Stimulated activated CD8-positive, alpha-beta memory T cell treated with anti-CD3 and anti-CD28 coated beads, Interleukin-2, amount 100 ng/mL, for 48 hours (primary cell): ENCODE measurements around the gene TMEM220.
"Not testable (repeated sequence)": the region's sequence is repeated elsewhere in the genome, so short reads cannot be mapped to it uniquely, and the experiment has no call there.

ENCODE experiments used
- DNase-seq, 2 donors: peaks; one replicate each; pipeline ENCODE4 v3.0.0-alpha.2; 2020; ENCODE audit warnings: low read depth in 2 of 2

TMEM220 gene

DNA sequence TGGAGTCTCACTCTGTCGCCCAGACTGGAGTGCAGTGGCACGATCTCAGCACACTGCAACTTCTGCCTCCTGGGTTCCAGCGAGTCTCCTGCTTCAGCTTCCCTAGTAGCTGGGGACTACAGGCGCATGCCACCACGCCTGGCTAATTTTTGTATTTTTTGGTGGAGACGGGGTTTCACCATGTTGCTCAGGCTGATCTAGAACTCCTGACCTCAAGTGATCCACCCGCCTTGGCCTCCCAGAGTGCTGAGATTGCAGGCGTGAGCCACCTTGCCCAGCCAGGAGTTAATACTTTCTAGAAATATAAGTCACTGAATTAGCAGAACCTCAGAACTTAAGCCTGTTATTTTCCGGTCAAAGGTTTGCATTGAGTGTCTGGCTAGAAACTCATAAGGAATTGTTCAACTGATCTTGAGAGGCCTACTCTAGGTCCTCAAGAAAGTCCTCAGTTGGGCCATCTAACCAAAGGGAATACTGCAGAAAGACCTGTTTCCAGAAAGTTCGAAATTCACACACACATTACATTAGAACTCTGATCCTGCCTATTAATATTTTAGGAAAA is 1.4 kb downstream of the TMEM220 start:
- no peak for DNase-seq

DNA sequence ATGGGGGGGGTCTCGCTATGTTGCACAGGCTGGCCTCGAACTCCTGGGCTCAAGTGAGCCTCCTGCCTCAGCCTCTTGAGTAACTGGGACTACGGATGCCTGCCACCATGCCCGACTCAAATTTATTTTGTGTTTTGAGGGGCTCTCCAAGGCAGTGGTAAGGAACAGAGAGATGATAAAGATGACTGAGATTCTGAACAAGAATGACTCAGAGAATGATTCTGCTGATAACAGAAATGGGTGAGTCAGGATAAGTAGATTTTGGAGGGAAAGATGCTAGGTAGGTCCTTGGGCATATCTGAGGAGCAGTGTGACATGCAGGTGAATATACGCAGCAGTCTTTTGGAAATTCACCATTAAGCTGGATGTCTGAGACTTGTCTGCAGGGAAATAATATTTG is 2.6 kb downstream of the TMEM220 start:
- DNase-seq: no peak

DNA sequence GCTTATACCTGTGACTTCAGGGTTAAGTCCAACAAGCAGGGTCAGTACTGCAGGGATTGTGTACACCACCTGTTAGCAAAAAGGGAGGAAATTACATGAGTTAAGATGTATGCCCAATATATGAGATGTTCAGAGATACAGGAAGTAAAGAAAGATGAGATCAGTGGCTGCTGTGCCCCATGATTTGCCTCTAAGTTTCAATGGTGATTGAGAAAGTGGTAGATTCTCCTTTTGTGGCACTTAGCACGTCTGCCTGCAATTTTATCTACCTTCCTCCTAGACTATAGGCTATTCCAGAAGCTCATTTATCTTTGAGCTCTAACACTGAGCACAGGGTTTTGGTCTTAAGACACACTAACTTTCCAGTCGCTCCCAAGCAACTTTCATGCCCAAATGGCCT is 3.6 kb downstream of the TMEM220 start:
- DNase-seq: no peak

DNA sequence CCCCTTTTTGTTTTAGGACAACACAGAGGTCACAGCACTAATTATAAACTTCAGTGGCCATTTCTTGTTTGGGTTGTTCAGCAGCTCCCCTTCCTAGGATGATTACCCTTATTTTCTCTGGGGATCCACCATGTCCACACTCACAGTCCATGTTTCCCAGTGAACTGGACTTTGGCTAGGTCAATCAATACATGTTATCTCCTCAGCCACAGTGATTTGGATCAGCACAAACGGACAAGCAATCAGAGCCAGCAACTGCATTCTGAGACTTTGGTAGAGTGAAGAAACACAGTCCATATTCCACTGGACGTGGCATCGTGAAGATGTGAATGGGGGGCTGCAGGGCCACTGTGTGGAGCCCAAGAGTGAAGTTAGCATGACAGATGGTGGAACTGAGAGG is 4.6 kb downstream of the TMEM220 start:
- DNase-seq: no peak

DNA sequence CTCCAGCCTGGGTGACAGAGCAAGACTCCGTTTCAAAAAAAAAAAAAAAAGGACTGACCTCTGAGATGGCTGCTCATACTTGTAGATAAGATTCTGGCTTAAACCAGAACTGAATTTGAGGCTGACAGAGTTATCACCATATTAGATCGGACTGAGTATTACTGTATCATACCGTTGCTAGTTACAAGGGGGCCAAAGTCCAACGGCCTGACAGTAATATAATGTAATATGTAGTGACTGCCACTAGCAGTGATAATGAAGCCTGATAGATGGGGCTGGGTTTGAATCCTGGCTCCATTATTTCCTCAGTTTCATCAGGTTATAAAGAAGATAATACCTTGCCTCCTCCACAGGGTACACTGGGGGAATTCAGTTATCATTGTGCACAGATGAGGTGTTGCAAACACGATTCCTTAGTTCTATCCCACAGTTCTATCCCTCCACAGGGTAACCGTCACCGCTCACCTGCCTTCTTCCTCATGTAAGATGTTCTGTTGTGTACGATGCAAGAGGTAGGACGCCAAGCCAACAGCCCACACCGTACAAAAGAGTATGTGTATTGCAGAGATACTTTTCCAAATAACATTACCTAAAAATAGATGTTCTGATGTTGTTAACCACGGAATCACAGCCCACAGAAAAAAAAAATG is 5.2 kb downstream of the TMEM220 start:
- no peak for DNase-seq

DNA sequence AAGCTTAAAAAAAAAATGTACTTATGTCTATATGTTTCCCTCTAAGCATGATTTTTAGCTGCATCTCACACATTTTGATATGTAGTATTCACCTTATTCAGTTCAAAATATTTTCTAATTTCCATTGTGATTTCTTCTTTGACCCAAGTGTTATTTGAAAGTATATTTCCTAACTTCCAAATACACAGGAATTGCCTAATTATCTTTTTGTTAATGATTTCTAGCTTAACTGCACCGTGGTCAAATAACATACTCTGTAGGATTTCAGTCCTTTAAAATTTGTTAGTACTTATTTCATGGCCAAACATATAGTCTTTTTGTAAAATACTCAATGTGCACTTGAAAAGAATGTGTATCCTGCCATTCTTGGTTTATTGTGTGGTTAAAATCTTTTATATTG is 11.3 kb downstream of the TMEM220 start:
- DNase-seq: no peak

DNA sequence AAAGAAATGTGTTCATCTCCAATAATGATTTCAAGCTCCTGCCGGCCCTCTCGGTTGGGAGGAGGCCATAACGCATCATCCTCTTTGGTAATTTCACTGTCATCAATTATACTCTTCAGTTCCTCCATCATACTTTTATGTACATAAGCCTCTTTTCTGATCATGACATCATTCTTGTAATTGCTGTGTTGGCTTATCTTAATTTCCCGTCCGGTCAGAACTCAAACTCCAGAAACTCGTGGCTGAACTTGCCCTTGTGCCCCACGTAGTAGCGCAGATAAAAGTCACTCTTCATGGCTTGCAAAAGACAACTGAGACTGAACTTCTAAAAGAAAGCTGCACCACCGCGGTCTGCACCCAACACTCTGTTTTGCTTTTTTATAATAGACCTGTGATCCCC is 13.6 kb downstream of the TMEM220 start:
- DNase-seq: no peak

DNA sequence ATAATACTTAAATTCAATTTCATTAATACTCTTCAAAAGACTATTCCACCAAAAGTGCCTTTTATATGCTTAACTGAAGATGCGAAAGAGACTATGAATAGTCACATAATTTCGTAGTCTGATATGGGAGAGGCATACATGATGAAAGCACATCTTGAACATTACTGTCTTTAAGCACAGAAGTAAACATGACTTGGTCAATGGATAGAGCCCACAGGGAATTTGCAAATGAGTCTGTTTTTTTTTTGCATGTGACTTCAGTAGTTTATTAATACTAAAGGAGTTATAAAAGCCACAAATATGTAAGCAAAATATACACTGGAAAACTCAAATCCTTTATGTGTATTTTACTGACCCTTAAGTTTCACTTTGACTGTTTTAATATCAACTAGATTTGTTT is 16.5 kb downstream of the TMEM220 start:
- DNase-seq: no peak

DNA sequence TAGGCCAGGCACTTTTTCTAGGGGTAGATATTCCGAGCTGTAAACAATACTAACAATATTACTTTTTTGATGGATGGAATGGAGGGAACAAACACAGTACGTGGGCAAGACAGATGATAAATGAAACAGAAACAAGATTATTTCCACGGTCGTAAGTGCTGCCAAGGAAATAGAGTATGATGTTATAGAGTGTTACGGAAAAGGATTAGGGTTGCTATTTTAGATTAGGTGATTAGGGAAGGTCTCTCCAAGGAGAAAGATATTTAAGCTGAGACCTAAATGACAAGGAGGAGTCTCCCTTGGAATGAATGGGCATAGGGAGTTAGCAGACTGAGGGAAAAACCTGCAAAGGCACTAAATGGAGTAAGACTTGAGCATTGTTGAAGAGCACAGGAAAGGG is 24.1 kb downstream of the TMEM220 start:
- DNase-seq: no peak

DNA sequence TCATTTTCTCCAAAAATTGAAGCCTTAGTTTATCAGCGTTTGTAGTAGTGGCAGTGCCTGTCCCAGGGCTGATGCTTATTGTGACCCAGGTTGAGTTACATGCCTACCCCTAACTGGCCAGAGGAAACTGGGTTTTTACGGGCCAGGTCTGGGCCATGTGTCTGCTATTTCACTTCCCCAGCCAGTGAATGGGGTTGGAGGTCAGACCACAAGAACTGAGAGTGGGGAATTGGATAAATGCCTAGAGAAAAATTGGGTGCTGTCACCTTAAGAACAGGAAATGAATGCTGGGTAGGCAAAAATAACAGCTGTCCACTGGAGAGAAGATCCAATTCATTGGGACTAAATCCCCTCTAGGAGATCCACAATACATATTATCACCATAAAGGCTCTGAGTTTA is 27.2 kb downstream of the TMEM220 start:
- DNase-seq: no peak

DNA sequence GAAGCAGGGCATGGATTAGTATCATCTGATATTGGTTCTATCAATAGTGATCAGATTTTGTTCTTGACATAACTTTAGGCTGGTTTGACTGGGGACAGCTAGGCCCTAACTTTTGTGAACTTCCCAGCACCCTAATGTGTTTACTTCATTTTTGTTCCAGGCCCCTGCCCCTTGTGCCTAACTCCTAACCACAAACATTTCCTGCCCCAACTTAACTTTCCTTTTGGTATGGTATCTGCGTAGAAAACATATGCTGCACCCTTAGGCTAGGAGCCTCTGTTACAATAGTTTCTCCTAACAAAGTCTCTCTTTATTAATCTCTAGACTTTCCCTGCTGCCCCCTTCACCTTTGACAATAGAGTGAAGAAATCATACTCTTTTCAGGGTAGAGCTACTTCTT is 30.0 kb downstream of the TMEM220 start:
- DNase-seq: no peak

DNA sequence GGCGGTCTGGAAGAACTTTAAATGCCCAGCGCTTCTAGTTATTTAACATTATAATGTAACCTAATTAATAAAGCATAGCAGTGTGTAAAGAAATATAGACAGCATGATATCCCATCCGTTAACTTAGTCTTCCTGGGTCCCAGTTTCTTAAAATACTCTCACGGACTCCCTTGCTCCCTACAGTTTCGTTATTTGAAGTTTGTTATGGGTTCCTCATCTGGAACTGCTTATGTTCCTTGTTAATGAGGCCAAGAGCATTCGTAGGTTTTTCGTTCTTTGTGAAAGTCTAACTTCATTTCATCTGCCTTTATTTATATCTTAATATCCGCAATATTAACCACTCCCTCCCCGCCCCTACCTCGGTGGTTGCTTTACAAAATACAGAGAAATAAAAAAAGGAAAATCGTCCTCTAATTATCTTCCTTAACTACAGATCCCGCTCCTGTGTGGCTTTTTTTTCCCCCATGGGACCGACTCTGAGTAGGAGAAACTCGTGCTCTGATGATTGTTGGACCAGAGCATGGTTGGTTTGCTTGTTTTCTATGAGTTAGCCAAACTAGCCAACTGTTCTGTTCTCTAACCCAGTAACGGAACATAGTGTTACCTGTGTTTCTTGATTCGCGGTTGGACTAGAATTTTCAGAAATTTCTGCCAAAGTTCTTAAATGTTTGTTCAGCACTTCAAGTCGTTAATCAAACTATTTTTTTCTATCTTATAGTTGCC is 31.6 kb downstream of the TMEM220 start:
- DNase-seq: no peak

DNA sequence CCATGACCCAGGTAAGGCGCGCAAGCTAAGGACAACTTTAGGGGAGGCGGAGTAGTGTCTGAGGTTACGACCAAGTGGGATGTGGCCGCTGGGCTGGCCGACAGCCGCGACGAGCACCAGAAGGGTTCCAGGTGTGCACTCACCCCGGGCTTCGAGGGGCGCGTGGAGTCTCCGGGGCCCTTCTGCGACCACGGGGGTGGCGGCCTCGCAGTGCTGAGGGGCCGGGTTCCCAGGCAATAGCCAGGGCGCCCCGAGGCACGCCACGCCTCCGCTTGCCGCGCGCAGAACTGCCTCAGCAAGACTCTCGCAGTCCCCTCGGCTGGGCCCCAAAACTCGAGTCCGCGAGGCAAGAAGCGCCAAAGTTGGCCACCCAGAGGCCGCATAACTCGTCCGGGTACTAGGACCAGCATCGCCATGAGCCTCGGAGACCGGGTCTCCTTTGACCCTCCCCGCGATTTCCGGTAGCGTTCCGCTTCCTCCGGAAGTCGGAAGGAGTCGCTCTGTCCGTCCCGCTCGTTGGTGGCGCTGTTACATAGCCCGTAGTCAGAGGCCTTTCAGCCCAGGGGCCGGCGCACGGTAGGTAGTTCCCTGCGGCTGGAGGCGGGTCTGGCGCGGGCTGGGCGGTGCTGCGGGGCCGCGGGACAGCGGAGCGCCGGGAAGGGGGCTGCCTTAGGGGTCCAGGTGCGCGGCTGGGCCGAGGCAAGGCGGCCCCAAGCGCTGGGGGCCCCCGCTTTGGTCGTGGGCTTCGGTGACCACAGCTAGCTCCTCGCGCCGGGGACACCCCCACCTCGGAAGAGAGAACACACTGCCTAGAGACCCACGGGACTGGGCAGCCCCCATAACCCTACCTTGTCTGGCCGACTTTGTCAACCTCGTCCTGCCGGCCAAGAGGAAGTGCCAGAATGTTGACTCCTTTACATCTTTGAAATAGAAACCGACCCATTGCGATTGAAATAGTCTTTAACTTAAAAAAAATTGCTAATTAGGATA is 32.4 kb downstream of the TMEM220 start, which contains the start of the genes ADPRM and SCO1:
Gene ADPRM (plus strand): TSS at position 503 of the 990 bp plus-strand sequence. CDS start 7,333 bp downstream, outside the sequence.
Gene SCO1 (minus strand): TSS at position 442 of the 990 bp plus-strand sequence. CDS start 26 bp downstream, at position 416.
- DNase-seq: peak; percentile 83 to 89

DNA sequence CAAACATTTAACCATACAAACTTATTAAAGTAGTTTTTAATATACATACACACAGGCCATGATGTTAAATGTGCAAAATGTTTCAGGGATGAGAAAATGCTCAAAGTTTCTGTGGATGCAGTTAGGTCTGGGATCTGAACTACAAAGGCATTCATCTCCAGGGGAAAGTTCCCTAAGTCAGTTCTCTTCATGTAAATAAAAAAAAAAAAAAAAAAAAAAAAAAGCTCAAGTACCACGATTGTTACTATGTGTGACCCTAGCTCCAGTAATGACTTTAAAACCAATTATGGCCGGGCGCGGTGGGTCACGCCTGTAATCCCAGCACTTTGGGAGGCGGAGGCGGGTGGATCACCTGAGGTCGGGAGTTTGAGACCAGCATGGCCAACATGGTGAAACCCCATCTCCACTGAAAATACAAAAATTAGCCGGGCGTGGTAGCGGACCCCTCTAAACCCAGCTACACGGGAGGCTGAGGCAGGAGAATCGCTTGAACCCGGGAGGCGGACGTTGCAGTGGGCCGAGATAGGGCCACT is 33.9 kb downstream of the TMEM220 start:
- not testable (repeated sequence) for DNase-seq

DNA sequence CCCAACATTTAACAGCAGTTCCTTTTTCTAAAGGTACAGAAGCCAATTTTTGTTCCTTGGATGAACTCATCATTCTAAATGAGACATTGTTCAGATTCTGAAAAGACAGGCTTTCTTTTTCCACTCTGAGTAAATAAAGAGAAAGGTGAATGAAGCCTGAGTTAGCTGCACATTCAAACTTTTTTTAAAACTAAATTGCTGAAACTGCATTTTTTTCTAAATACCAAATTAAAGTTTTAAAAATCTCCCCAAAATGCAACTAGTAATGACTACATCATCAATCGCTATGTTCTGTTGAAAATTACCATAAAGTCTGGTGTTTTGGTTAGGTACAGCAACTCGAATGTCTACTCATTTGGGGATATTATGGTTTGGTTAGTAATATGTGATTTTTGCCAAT is 42.3 kb downstream of the TMEM220 start:
- DNase-seq: no peak

DNA sequence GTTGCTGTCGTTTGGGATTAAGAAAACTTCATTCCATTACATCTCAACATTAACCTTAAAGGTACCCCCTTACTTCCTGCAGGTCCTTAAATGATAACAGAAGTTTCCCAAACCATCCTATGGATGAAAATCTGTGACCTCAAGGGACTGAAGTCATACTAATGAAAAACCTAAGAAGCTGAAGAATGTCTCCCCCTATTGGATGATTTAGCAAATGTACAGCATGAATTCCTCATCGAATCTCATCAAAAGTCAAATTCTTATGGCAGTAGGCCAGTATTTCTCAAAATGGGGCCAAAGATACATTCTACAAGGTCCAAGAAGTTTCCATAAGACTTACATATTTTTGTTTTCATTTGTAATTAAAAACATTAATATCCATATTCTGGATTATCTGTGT is 46.0 kb downstream of the TMEM220 start:
- DNase-seq: no peak

DNA sequence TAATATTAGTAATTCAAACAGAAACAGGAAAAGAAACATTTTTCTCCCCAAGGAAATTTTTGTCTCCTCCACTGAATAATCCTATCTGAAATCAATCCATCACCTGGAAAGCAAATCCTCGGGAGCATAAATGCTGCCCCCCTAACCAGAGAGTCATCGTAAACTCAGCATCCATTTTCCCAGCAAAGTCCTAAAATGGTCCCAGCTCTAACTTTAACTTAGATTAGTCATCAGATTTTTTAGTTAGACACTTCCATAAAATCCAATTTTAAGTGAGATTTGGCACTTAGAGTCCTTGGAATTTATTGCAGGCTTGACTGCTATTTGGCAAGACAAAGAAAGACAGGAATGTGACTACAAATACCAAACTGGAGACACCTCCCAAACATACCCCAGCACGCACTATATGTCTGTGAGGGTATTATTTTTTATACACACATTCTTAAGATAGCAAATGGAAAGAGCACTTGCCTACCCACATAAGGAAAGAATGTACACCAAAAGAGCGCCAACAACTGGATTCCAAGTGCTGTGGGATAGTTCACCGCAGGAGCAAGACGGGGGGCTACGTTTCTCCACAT is 47.9 kb downstream of the TMEM220 start:
- DNase-seq: no peak

DNA sequence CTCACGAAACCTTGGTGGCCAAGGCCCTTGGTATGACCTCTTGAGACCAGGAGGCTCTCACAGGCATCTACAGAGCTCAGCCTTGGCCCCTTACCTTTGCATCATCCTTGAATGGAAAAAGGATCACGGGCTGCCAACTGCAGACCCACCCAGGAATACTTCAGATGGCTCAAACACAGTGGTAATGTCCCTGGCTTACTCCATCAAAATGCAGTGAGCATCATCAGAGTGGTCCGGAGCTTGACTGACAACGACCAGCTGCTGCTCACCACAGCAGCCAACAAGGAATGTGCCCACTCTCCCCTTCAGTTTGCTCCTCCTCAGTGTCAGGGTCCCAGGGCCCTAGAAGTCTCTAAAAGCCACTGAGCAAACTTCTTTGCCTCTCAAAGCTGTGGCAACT is 55.1 kb downstream of the TMEM220 start:
- no peak for DNase-seq

DNA sequence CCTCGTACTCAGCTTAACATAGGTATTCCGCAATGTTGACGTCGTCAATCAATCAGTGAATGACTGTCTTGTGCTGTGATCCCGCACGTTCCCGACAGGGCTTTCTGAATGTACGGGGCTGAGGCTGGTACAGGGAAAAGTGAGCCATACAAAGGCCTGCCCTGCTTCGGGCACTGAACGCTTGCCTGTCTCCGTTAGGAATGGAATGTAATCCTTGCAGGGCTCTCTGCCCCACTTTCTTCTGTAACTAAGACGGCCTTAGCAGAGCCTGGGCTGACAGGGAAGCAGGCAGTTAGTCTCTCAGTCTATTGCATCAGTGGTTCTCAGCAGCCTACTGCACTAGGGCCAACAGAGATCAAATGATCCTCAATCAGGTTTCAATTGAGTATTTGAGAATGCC is 56.5 kb downstream of the TMEM220 start:
- no peak for DNase-seq

DNA sequence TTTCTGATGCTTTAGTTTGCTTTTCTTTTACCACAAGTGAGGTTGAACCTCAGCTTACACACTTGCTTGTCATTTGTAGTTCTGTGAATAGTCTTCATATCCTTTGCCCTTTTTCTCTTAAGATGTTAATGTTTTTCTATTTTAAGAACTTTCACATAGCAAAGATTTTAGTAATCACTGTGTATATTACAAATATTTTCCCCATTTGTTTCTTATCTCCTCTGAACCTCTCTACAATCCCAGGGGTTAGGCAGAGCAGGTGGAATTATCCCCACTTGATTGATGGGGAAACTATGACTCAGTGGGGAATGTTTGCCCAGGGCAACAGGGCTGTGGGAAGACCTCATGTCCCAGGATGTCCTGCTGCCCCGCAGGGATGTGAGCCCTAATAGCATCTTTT is 61.0 kb downstream of the TMEM220 start:
- no peak for DNase-seq

DNA sequence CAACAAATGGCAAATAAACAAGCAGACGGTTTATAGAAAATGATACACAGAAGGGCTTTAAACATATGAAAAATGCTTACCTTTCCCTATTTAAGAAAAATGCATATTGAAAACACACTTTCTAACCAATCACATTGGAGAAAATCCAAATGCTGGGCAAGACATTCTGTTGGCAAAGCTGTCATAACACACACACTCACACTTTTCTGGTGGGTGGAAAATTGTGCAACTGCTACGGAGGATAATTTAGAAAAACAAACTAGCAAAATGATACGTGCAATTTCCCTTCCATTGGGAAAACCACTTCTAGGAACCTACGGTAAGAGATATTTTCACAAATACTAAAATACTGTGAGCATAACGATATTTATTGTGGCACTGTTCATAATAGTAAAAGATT is 62.9 kb downstream of the TMEM220 start:
- no peak for DNase-seq
